BJ (cell line): Measurements from ENCODE around the gene SNX5. TPM values are rescaled to one million over a fixed set of nuclear protein-coding genes. Genes with fewer than 3 reads are reported as not detected.
A peak's percentile ranks its signal among the peaks of the same experiment; 100 is the strongest.

ENCODE experiments used
- CTCF ChIA-PET: fragments of 350-600 bp; formaldehyde crosslinking; extraction: SDS; loops from one replicate; lab custom pipeline; 2021; ENCODE audit warnings: antibody characterized with exemption, inconsistent platforms; lab: Yijun Ruan, JAX
- POLR2A ChIA-PET: fragments of 300-600 bp; sonication (Branson Sonifier 250); formaldehyde crosslinking; extraction: SDS; loops from one replicate; lab custom pipeline; 2021; ENCODE audit warnings: antibody characterized with exemption; lab: Charles Lee
- DNase-seq: peaks from one replicate; pipeline ENCODE4 v3.0.0-alpha.2; 2011; ENCODE audit warnings: low read depth
- H3K27me3 ChIP-seq: 2 replicates; pipeline ENCODE4 v1.6.0; 2011; ENCODE audit warnings: low read length; ENCODE audit not compliant: control insufficient read depth, insufficient read depth
- H3K36me3 ChIP-seq: 2 replicates; pipeline ENCODE4 v1.5.1; 2011; ENCODE audit warnings: low read length; ENCODE audit not compliant: control insufficient read depth, insufficient read depth
- H3K4me3 ChIP-seq: 2 replicates; pipeline ENCODE4 v1.5.1; 2011; ENCODE audit warnings: low read depth, mild to moderate bottlenecking, control low read depth, low read length
- polyA plus RNA-seq: library from polyadenylated mRNA; depleted of rRNA; stranded (reverse); fragments of >200 nt; gene quantifications from 2 replicates; pipeline ENCODE4 v1.2.3, GENCODE V29; 2011
- TF ChIP-seq, protein P1 (sequence below): IDR thresholded peaks from 2 replicates; pipeline ENCODE4 v1.5.1; 2011; ENCODE audit warnings: low read depth, mild to moderate bottlenecking, control low read depth, inconsistent platforms, low read length, moderate library complexity; ENCODE audit not compliant: insufficient read depth

The SNX5 gene
- polyA plus RNA-seq, 1 experiment = 52.7 TPM

DNA sequence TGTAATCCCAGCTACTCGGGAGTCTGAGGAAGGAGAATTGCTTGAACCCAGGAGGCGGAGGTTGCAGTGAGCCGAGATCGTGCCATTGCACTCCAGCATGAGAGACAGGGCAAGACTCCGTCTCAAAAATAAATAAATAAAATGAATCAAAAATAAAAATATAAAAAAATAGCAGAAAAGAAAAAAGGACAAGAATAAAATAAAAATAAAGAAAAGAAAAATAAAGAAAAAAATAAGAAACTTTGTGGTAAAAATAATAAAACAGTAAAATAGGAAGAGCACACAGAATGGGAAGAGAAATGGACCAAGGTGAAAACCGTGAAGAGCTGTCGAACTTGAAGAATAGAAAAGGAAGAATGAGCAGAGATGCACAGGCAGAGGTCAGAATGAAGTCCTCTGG is 63.0 kb downstream of the SNX5 start:
- POLR2A ChIA-PET = no interaction called here
- no peaks in the 10 kb centered on the region; the same call in 1 of the 2 replicates for H3K27me3 ChIP-seq
- CTCF ChIA-PET = interaction anchor here (1.4 kb wide), 1 partner anchor 400 kb away, joined by 3 read pairs; no protein-coding TSS in a partner anchor
- DNase-seq = no peak
- no peak overlapping the region for H3K4me3 ChIP-seq
- TF ChIP-seq, protein P1, sequence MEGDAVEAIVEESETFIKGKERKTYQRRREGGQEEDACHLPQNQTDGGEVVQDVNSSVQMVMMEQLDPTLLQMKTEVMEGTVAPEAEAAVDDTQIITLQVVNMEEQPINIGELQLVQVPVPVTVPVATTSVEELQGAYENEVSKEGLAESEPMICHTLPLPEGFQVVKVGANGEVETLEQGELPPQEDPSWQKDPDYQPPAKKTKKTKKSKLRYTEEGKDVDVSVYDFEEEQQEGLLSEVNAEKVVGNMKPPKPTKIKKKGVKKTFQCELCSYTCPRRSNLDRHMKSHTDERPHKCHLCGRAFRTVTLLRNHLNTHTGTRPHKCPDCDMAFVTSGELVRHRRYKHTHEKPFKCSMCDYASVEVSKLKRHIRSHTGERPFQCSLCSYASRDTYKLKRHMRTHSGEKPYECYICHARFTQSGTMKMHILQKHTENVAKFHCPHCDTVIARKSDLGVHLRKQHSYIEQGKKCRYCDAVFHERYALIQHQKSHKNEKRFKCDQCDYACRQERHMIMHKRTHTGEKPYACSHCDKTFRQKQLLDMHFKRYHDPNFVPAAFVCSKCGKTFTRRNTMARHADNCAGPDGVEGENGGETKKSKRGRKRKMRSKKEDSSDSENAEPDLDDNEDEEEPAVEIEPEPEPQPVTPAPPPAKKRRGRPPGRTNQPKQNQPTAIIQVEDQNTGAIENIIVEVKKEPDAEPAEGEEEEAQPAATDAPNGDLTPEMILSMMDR = no peak
- no peaks in the 10 kb centered on the region for H3K36me3 ChIP-seq

DNA sequence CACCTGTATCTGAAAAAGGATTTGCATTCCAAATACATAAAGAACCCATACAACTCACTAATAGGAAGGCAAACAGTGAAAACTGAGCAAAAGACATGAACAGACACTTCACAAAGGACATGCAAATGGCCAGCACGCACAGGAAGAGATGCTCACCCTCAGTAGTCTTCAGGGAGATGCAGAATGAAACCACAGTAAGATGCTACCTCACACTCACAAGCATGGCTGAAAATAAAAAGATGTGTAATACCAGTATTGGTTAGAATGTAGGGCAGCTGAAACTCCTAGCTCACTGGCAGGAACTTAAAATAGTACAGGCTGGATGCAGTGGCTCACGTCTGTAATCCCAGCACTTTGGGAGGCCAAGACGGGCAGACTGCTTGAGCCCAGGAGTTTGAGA is 64.6 kb downstream of the SNX5 start:
- no peak overlapping the region for H3K4me3 ChIP-seq
- no peaks in the 10 kb centered on the region for H3K36me3 ChIP-seq
- ChIA-PET CTCF (interaction anchor here (1.4 kb wide), 2 partner anchors 7 to 222 kb away, joined by 3 to 5 read pairs; partner anchors contain the start of gene RRBP1), POLR2A (interaction anchor here (0.6 kb wide), 1 partner anchor 99 kb away, joined by 3 read pairs; no protein-coding TSS in a partner anchor)
- no peak for DNase-seq
- no peaks in the 10 kb centered on the region; the same call in 1 of the 2 replicates for H3K27me3 ChIP-seq
- TF ChIP-seq, protein P1 = no peak

DNA sequence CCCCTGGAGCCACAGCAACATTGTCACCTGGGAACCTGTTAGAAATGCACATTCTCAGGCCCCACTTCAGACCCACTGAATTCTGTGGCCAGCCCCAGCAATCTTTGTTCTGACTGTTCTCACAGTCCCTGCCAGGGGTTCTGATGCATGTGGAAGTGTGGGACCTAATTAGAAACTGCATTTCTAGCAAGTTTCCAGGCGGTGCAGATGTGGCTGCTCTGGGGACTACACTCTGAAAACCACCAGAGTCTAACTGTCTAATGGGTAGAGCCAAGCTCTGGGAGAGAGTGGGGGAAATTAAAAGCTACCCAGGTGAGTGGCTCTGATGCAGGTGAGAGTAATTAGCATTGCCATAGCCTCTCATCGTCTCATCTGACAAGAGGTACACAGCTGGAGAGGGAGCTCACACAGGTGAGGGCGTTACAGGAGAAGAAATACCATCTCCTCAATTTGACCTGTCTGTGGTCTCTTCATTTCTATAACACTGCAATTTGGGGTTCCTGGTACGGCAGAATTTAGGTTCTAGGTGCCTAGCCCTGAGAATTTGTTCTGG is 66.0 kb downstream of the SNX5 start:
- no peaks in the 10 kb centered on the region for H3K36me3 ChIP-seq
- ChIA-PET CTCF (interaction anchor here (0.7 to 1.6 kb wide), 6 partner anchors 9 to 399 kb away, joined by 3 to 9 read pairs (median 4); no protein-coding TSS in a partner anchor), POLR2A (no interaction called here)
- H3K27me3 ChIP-seq = no peaks in the 10 kb centered on the region; the same call in 1 of the 2 replicates
- TF ChIP-seq, protein P1 = no peak
- H3K4me3 ChIP-seq = no peak overlapping the region
- DNase-seq = no peak

DNA sequence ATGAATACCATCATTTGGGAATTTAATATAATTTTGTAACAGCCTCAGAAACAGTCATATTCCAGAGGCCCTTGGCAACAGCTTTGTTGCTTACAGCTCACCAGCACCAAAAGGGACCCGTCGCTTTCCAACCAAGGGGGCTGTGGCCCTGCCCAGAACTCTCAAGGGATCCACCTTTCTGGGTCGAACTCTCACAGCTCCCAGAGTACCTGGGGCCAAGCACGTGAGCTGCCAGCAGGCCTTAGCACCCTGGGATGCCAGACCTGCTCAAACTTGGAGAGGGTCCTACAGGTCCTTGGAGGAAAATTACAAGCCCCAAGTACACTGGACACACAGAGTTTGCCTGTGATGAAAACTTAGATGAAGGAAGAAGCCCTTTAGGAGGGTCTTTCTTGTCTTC is 66.6 kb downstream of the SNX5 start:
- CTCF ChIA-PET = interaction anchor here (0.6 to 1.6 kb wide), 6 partner anchors 36 to 398 kb away, joined by 3 to 9 read pairs (median 3); no protein-coding TSS in a partner anchor
- no peaks in the 10 kb centered on the region; the same call in 1 of the 2 replicates for H3K27me3 ChIP-seq
- no peaks in the 10 kb centered on the region for H3K36me3 ChIP-seq
- TF ChIP-seq, protein P1 = no peak
- no peak for DNase-seq
- POLR2A ChIA-PET = no interaction called here
- no peak overlapping the region for H3K4me3 ChIP-seq

DNA sequence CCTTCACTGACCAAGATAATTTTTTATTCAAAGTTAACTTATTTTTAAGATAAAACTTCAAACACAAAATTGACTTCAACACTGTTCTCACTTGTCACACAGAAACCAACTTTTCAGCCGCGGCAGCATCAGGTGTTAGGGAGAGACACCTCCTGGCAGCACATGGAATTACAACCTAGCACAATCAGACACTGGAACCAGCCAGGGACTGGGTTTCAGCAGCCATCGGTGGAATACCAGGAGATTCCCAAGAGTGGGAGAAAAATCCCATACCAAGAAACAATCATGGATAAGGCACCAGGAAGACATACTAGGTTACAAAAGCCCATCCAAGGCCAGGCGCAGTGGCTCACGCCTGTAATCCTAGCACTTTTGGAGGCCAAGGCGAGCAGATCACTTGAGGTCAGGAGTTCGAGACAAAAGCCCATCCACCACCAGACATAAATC is 70.0 kb downstream of the SNX5 start:
- POLR2A ChIA-PET = interaction anchor here (1.0 kb wide), 1 partner anchor 217 kb away, joined by 4 read pairs; the partner anchor contains the start of gene RRBP1
- TF ChIP-seq, protein P1 = peak; percentile 93
- Histone ChIP-seq H3K4me3 (no peak overlapping the region), H3K36me3 (no peaks in the 10 kb centered on the region), H3K27me3 (no peaks in the 10 kb centered on the region)
- CTCF ChIA-PET = interaction anchor here (0.8 to 3.6 kb wide), 16 partner anchors 12 to 362 kb away, joined by 3 to 20 read pairs (median 4); partner anchors contain the start of genes DSTN and RRBP1
- DNase-seq = no peak
